ENCODE results near the gene FRMD4A. TPM values are rescaled to one million over a fixed set of nuclear protein-coding genes. Genes with fewer than 3 reads are reported as not detected.

FRMD4A gene
- total RNA-seq: 1 to 10 TPM; 6.2 to 9.1 (median 9.0) TPM
- 1 to 10 TPM; 2.9 to 6.0 (median 4.6) TPM for polyA plus RNA-seq
- long read RNA-seq, donor 1: 0 reads
- long read RNA-seq, donor 2, partial matches to known transcripts: 0 of 1 reads
- long read RNA-seq, donor 2, other reads (novel, unspliced or antisense): 1 of 1 reads

DNA sequence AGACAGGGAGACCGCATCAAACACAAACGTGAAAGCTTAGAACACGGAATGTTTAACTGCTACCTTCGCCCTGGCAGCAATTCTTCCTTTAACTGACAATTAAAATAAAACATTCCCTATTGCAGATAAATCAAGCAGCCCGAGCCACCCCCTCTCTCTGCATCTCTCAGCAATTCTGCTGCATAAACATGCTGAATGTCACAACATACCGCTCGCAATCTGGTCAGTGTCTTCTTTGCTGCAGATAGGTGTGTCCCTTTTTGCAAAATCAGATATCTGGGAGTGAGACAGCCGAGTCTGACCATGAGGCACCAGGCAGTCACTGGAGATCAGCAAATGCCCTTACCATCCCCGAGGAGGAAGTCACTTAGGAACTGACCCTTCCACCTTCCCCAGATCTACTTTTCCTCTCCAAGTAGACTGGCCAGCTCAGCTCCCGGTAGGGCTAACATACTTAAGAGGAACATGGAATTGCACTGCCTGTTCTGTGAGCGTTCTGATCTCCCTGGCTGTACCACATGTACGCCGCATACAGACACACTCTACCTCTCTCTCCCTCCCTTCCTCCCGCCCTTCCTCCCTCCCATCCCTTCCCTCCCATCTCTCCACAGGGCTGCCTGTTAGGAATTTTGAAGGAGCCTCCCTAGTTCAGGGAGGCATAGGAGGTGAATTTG is at the start of gene FRMD4A:
TSS of gene FRMD4A (minus strand) at position 537 of the 674 bp plus-strand sequence.
- H3K27me3 ChIP-seq (ENCODE audit: insufficient read depth in 3 of 3, low read length in 2 of 3): peaks cover 0 to 2% (median 0%) of the 10 kb centered on the region in 3 donors
- 74 to 83% (median 77%) methylated on average over 14 of the region's 14 CpGs for WGBS, 3 donors

DNA sequence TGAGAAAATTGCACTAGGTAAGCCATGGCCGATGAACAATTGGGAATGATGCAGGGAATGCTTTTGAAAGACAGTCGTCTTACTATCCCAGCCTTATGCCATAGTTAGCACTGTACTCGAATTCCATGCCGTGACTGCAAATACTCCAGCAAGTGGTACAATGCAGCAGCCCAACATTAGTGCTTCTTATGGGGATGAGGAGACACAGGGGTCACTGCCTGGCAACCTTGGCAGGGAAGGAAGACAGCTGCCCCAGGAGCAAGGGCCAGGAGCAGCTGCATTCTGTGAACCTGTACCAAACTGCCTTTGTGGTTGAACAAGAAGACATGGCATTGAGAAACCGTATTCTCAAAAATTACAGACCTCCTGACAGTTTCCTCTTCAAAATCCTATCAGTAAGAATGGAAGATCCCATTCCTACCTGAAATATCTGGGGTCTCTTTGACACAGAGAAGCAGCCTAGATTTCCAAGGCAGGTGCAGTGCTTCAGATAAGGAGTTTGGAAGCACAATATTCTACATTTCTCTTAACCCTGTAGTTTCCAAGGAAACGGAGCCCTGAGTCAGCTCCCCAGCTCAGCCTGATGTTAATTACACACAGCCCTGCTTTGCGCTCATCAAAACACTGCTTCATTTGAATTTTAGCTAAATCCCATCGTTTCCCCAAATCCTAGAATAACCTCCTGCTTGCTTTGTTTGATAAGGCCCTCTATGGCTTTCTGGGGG is 49.0 kb upstream of the FRMD4A start:
- H3K4me1 ChIP-seq: no peaks in the 10 kb centered on the region
- ATAC-seq (no peak), DNase-seq (no peak)
- peaks cover 0 to 4% (median 2%) of the 10 kb centered on the region in 3 donors for H3K27me3 ChIP-seq (ENCODE audit: insufficient read depth in 3 of 3, low read length in 2 of 3)
- 38 to 59% (median 38%) methylated on average over 8 of the region's 8 CpGs for WGBS, 3 donors
- intact Hi-C loops (cut with DNase I): no loop called here
- TF ChIP-seq, protein P1, sequence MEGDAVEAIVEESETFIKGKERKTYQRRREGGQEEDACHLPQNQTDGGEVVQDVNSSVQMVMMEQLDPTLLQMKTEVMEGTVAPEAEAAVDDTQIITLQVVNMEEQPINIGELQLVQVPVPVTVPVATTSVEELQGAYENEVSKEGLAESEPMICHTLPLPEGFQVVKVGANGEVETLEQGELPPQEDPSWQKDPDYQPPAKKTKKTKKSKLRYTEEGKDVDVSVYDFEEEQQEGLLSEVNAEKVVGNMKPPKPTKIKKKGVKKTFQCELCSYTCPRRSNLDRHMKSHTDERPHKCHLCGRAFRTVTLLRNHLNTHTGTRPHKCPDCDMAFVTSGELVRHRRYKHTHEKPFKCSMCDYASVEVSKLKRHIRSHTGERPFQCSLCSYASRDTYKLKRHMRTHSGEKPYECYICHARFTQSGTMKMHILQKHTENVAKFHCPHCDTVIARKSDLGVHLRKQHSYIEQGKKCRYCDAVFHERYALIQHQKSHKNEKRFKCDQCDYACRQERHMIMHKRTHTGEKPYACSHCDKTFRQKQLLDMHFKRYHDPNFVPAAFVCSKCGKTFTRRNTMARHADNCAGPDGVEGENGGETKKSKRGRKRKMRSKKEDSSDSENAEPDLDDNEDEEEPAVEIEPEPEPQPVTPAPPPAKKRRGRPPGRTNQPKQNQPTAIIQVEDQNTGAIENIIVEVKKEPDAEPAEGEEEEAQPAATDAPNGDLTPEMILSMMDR (IDR thresholded peaks at IDR 0.05): no peak
- H3K9me3 ChIP-seq: no peaks in the 10 kb centered on the region
- H3K36me3 ChIP-seq (ENCODE audit: insufficient read depth in 1 of 2, low read depth in 1 of 2): no peaks in the 10 kb centered on the region
- no peak overlapping the region for H3K4me3 ChIP-seq
- no peak overlapping the region for H3K27ac ChIP-seq

More for the DNA sequence above, at the start of gene FRMD4A:
- no peak within 1 kb of the TSS for H3K4me3 ChIP-seq
- ATAC-seq (no peak), DNase-seq (no peak)
- intact Hi-C loops (cut with DNase I): no loop called here
- no peaks in the 10 kb centered on the region for H3K9me3 ChIP-seq
- TF ChIP-seq, protein P1 (IDR thresholded peaks at IDR 0.05): no peak
- no peaks in the 10 kb centered on the region for H3K36me3 ChIP-seq (ENCODE audit: insufficient read depth in 1 of 2, low read depth in 1 of 2)
- no peak within 1 kb of the TSS for H3K27ac ChIP-seq
- H3K4me1 ChIP-seq: no peaks in the 10 kb centered on the region

DNA sequence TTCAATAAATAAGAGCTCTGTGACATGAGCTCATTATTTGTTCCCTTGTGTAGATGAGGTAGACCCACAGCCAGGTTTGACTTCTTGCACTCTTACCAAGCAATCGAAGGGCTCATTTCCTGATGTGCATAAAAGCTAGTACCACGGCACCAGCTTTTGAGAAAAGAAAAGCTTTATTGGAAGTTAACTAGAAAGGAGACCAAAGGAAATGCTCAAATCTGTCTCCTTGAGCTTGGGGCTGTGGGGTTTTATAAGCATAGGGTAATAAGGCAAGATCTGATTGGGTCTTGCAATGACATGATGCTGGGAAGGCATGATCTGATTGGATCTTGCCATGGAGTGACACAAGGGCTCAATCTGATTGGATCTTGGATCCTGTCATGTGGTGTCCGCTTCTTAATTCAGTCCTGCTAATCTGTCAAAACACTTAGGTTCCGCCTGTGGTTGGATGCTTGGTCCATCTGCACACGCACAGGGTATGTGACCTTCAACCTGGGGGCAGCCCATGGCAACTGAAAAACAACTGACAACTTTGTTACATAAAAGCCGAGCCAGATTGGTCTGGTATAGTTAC is 47.8 kb upstream of the FRMD4A start:
- Histone ChIP-seq H3K9me3 (no peaks in the 10 kb centered on the region), H3K36me3 (ENCODE audit: insufficient read depth in 1 of 2, low read depth in 1 of 2) (no peaks in the 10 kb centered on the region), H3K4me1 (no peaks in the 10 kb centered on the region), H3K27ac (no peak overlapping the region), H3K4me3 (no peak overlapping the region), H3K27me3 (ENCODE audit: insufficient read depth in 3 of 3, low read length in 2 of 3) (peaks cover 0 to 4% (median 2%) of the 10 kb centered on the region in 3 donors)
- DNase-seq (no peak), ATAC-seq (no peak)
- WGBS, 3 donors: 72 to 86% (median 73%) methylated on average over 6 of the region's 6 CpGs
- TF ChIP-seq, protein P1 (IDR thresholded peaks at IDR 0.05): no peak
- intact Hi-C loops (cut with DNase I): no loop called here

DNA sequence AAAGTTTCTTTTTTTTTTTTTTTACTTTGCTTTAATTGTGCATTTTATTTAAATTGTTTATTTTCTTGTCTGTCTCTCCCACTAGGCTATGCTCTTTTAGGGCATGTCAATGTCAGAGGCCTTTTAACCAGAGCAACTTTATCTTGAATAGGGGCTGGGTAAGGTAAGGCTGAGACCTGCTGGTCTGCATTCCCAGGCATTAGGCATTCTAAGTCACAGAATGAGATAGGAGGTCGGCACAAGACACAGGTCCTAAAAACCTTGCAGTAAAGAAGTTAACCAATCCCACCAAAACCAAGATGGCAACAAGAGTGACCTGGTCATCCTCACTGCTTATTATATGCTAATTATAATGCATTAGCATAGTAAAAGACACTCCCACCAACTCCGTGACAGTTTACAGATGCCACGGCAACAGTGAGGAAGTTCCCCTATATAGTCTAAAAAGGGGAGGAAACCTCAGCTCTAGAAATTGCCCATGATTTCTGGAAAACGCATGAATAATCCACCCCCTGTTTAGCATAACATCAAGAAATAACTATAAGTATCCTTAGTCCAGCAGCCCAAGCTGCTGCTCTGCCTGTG is 47.0 kb upstream of the FRMD4A start:
- no peak overlapping the region for H3K4me3 ChIP-seq
- peaks cover 0 to 4% (median 2%) of the 10 kb centered on the region in 3 donors for H3K27me3 ChIP-seq (ENCODE audit: insufficient read depth in 3 of 3, low read length in 2 of 3)
- DNase-seq (no peak), ATAC-seq (no peak)
- intact Hi-C loops (cut with DNase I): no loop called here
- no peaks in the 10 kb centered on the region for H3K36me3 ChIP-seq (ENCODE audit: insufficient read depth in 1 of 2, low read depth in 1 of 2)
- no peaks in the 10 kb centered on the region for H3K4me1 ChIP-seq
- WGBS, 3 donors: 79 to 95% (median 84%) methylated on average over 4 of the region's 4 CpGs
- no peaks in the 10 kb centered on the region for H3K9me3 ChIP-seq
- TF ChIP-seq, protein P1 (IDR thresholded peaks at IDR 0.05): no peak
- H3K27ac ChIP-seq: no peak overlapping the region

Data from psoas muscle (tissue), 8 donors.